WTC11 (cell line): Measurements from ENCODE around the gene TMED10.

Experiments used
- TF ChIP-seq, protein P1 (sequence below): sonication (generic); formaldehyde crosslinking; IDR thresholded peaks from 2 replicates; pipeline ENCODE4 v1.8.1; 2023; ENCODE audit warnings: mild to moderate bottlenecking, missing genetic modification reagents, moderate library complexity
- TF ChIP-seq, protein P2 (sequence below): fragments of 200-600 bp; IDR thresholded peaks from 2 replicates; pipeline ENCODE4 v1.8.0; 2022; ENCODE audit warnings: antibody characterized with exemption
- TF ChIP-seq, protein P3 (sequence below): sonication (generic); formaldehyde crosslinking; IDR thresholded peaks from 2 replicates; pipeline ENCODE4 v1.8.1; 2022; ENCODE audit warnings: low read depth, mild to moderate bottlenecking, moderate library complexity, missing genetic modification reagents, borderline replicate concordance

DNA sequence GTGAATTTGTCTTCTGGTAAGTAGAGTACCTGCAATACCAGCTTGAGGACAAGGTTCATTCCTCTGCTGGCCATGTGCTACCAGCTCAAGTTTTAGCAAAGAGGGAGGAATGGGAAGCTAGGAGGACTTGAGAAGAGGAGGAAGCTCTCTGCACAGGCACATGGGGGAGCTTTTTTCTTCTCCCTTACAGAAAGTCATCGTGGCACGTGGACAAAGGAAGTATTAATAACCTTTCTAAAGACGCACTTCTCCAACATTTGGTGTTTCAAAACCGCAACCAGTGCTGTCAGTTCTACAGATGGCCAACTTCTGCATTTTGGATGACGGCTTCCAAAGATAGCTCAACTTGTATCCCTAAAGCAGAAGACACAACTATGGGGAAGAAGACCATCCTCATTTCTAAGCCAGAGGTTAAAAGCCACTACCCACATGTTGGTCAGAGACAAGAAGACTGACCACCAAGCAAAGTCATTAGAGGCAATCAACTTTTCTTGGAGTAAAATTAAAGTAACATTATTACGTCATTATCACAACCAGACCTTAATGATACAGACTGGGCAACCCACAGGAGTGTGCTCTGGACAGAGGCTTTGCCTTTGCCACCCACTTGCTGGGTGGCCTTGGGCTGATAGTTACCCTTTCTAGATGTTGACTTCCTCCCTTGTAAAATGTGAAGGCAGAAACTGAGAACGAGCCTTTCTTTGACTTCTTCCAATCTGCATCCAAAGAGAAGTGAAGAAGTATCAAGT is 12.3 kb upstream of the TMED10 start:
- TF ChIP-seq, protein P1, sequence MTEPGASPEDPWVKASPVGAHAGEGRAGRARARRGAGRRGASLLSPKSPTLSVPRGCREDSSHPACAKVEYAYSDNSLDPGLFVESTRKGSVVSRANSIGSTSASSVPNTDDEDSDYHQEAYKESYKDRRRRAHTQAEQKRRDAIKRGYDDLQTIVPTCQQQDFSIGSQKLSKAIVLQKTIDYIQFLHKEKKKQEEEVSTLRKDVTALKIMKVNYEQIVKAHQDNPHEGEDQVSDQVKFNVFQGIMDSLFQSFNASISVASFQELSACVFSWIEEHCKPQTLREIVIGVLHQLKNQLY (CRISPR knock-in tag) = no peak
- TF ChIP-seq, protein P2, sequence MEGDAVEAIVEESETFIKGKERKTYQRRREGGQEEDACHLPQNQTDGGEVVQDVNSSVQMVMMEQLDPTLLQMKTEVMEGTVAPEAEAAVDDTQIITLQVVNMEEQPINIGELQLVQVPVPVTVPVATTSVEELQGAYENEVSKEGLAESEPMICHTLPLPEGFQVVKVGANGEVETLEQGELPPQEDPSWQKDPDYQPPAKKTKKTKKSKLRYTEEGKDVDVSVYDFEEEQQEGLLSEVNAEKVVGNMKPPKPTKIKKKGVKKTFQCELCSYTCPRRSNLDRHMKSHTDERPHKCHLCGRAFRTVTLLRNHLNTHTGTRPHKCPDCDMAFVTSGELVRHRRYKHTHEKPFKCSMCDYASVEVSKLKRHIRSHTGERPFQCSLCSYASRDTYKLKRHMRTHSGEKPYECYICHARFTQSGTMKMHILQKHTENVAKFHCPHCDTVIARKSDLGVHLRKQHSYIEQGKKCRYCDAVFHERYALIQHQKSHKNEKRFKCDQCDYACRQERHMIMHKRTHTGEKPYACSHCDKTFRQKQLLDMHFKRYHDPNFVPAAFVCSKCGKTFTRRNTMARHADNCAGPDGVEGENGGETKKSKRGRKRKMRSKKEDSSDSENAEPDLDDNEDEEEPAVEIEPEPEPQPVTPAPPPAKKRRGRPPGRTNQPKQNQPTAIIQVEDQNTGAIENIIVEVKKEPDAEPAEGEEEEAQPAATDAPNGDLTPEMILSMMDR = no peak
- TF ChIP-seq, protein P3, sequence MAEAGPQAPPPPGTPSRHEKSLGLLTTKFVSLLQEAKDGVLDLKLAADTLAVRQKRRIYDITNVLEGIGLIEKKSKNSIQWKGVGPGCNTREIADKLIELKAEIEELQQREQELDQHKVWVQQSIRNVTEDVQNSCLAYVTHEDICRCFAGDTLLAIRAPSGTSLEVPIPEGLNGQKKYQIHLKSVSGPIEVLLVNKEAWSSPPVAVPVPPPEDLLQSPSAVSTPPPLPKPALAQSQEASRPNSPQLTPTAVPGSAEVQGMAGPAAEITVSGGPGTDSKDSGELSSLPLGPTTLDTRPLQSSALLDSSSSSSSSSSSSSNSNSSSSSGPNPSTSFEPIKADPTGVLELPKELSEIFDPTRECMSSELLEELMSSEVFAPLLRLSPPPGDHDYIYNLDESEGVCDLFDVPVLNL (CRISPR knock-in tag) = no peak
